DMS 273 treated with DMSO at 0.1 percent for 48 hours (cell line): ENCODE data around the gene ADAMTS8.

Source experiments
- DNase-seq: peaks from one replicate; lab custom pipeline; 2025; lab: John Stamatoyannopoulos, UW

ADAMTS8 gene

DNA sequence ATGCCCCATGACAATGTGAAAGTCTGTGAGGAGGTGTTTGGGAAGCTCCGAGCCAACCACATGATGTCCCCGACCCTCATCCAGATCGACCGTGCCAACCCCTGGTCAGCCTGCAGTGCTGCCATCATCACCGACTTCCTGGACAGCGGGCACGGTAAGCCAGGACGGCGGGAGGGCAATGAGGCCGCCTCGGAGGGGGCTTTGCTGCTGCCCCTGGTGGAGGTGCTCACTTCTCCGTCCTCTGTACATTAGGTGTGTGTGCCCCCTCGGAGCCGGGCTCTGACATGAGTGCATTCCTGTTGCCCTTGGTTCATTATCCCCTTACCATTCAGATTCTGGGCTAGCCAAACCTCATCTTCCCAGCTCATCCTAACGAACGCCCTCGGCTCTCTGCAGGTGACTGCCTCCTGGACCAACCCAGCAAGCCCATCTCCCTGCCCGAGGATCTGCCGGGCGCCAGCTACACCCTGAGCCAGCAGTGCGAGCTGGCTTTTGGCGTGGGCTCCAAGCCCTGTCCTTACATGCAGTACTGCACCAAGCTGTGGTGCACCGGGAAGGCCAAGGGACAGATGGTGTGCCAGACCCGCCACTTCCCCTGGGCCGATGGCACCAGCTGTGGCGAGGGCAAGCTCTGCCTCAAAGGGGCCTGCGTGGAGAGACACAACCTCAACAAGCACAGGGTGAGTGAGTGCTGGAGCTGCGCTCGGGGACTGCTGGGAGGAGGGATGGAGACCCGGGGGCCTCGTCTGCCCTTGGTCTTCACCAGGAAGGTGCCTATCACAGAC is 33.9 kb upstream of the ADAMTS8 start:
- DNase-seq: peak; percentile 10

DNA sequence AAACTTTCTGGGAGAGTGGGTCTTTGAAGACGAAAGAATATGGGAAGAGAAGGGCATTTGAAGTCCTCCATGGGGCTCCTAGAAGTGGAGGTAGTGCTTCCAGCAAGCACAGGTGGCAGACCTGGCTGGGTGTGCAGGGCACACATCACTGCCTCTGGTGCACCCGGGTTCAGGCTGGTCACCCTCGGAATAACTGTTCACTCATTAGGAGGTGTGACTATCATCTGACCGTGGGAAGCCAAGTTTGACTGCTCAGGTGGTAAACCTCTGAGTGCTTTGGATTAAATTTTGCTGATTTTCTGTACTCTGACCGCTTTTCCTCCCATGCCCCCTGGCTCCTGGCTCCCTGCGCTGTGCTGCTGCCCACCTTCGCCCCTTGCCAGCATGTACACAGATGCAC is 31.1 kb upstream of the ADAMTS8 start:
- no peak for DNase-seq

DNA sequence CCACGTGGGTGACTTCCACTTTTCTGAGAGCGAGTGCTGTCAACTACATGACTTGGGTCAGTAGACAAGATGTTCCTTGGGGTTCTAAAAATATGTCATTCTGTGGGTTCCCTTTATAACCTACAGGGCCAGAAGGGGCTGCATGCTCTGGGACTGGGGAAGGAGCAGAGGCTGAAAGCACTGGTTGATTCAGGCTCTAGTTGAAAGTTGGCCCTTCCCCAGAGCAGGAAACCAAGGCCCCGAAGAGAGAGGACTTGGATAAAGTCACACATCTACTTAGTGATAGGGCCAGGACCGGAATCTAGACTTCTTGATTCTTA is 30.0 kb upstream of the ADAMTS8 start:
- no peak for DNase-seq

DNA sequence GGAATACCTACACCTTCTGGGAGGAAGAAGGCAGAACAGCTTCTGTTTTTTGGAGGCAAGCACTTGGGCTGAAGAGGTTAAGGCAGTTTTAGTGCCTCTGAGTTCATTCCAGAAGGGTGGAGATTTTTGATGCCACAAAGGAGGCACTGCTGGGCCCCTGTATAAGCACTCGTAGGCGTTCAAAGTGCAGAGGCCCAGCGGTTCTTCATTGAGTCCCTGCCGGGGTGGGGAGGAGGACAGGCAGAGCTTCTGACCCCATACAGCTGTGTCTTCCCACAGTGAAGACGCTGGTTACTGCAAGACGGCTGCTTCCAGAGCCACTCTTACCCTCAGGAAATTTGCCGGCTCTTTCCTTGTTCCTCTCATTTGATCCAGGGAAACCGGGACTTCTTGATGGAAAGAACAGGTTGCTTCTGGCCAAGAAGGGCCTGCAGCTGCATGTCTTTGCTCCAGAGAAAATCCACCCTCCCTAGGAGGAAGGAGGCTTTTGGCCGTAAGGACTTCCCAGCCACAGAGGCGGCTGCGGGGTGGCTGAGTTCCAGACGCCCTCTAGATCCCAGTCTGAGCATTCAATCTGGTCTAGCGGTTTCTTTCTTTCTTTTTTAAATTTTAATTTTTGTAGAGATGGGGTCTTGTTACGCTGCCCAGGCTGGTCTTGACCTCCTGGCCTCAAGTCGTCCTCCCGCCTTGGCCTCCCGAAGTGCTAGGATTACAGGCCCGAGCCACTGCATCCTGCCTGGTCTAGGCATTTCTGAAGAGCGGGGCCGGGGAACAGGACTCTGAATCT is 29.4 kb upstream of the ADAMTS8 start:
- no peak for DNase-seq

DNA sequence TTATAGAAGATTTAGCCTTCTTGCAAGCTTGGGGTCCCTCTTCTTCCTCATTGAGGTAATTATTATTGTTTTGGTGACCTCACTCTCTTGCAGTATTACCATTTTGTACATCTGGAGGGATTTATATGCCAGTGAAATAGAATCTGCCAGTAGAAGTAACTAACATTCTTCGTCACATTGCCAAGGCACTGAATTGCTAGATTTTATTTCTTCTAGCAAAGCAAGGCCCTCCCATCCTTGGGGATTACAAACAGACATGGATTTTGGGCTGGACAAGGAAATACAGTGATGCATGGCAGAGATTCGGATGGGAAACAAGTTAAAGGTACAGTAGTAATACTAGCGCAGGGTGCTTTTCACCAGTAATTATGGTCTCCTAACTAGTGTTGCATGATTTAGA is 27.9 kb upstream of the ADAMTS8 start:
- no peak for DNase-seq

DNA sequence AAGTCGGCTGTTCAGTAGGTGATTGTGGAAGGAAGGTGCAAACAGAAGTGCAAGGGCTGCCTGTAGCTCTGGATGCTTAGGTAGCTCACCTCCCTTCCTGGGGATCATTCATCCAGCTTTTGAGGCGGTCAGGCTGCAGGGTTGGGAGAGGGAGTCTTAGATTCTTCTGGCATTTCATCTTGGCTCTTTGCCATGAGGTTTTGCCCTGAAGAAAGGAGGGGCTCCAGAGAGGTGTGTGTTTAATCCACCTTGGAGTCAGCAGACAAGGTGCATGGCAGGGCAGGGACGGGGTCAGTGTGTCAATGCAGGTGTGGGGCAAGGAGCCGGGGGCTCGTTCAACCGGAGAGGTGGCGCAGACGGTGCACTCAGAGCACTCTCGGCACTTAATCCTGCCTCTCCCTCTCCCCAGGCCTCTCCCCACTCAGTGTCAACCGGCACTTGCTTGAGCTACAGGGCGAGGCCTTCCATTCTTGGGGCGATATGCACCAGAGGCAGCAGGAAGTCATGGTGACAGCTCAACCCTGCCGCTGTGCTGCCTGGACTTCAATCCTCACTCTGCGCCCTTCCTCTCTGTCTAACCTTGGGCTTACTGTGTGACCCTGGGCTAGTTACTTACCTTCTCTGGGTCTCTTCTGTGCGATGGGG is 27.2 kb upstream of the ADAMTS8 start:
- DNase-seq: no peak

DNA sequence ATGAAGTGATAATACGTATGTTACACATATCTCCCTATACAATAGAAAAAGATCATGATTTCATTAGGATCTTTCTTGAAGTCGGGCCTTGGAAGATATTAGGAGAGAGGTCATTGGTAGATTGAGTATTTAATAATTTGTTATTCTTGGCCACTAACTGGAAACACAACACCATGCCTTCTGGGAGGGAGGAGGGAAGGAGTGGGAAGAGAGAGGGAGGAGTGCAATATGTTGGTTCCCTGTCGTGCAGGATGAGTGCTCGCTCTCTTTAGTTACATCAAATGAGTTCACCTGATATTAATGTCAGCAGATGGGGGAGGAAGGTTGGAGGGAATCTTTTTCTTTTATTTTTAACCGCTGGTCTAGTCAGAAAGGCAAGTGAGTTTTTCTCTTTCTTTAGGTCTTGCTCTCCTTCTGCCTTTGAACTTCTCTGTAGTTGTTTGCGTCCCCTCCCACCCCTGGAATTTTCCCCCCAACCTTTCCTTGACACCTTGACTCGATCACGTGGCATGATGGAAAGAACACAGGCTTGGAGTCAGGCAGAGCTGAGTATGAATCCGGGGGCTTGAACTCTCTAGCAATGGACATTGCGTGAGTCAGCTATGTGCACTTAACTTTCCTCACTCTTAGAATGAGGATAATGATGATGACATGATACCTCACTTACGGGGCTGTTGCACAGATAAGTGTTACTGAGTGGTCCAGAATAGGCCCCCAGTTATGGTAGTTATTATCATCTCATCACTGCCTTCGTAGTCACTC is 26.3 kb upstream of the ADAMTS8 start:
- no peak for DNase-seq

DNA sequence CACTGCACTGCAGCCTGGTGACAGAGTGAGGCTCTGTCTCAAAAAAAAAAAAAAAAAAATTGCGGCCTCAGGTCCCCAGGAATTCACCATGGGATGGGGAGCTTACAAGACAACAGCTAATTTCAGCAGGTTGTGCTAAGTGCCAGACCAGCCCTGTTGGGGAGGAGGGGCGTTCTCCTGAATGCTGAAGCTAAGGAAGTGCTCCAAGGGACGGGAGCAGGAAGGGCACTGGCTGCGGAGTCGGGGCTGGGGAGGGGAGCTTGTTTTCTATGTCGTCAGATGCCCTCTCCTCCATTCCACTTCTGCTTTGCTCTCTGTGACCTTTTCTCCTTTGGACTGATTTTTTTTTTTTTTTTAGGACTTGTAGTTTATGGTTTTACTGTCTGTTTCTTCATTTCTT is 24.5 kb upstream of the ADAMTS8 start:
- DNase-seq: no peak

DNA sequence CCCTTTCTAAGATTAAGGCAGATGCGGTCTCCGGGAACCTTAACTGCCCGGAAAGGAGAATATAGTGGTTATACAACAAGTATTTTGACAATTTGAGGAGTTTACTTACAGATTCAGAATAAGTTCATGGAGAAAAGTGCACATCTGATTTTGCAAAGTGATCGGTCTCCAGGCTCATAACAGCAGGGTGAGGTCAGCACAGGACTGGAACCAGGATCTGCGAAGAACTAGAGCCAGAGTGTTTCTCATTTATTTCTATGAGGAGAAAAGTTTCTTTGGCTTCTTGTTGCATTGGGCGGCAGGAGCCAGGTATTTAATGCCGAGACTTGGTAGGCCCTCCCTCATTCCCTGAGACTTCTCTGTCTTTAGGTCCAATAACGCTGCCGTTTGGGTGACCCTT is 23.8 kb upstream of the ADAMTS8 start:
- DNase-seq: no peak

DNA sequence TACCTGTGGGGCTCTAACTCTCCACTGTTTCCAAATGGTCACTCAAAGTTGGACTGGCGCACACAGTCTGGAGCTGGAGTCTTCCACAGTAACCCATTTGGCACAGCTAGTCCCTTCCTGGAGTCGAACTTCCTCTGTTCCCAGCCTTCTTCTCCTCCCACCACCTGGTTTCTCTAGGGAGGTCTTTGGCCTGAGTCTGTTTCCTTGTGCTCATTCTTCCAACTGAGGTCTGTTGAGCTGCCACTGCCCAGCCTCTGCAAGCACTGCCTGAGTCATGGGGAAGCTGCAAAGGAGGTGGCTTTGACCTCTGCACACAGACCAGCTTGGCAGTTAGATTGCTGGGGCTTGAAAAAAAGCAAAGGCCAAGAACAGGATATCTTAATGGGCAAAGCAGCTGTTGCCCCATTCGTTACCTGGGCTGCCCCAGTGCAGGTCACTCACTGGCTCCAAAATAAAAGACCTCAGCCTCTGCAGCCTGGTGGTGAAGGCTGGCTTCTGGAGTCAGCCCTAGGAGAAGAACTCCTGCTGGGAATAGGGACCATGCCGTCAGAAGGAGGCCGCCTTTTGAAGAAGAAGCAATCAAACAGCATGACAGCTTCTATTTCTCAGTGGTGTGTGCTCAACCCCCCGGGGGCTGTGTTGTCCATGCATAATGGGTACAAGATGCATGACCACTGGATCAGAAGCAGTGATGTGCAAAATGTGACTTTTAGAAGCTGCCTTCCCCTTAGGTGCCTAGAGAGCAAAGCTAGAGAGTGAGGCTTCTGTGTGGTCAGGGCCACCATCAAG is 23.0 kb upstream of the ADAMTS8 start:
- DNase-seq: no peak

DNA sequence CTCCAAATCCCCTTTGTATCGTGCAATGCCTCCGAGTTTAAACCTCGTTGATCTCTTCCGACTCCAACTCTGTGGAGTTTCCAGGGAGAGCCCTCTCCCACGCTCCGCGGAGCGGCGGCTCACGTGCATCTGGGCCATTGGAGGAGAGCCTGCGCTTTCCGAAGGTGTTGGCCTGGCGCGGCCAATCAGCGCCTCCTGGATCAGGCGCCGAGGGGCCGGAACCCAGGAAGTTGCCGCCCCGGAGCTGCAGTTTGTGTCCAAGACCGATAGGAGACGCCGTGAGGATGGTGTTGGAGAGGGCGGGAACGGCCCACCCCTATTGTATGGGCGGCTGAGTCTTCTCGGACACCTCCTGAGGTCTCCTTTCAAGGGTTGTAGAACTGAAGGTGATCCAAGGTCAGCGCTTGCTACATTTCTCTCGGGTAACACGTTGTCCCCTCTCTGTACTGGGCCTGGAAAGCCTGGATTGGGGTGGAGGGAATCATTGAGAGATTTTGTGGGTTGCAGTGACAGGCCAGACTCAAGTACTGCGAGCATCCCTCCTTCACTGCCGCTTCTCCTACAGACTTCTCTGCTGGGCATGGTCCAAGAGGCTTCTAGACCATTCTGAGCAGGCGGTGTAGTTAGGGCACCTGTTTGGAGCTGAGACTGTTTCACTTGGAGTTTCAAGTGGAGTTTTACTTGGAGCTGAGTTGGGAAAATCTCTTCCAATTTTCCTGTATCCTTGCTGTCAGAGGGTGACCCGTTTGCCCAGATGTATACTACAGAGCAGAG is 21.8 kb upstream of the ADAMTS8 start:
- DNase-seq: no peak

DNA sequence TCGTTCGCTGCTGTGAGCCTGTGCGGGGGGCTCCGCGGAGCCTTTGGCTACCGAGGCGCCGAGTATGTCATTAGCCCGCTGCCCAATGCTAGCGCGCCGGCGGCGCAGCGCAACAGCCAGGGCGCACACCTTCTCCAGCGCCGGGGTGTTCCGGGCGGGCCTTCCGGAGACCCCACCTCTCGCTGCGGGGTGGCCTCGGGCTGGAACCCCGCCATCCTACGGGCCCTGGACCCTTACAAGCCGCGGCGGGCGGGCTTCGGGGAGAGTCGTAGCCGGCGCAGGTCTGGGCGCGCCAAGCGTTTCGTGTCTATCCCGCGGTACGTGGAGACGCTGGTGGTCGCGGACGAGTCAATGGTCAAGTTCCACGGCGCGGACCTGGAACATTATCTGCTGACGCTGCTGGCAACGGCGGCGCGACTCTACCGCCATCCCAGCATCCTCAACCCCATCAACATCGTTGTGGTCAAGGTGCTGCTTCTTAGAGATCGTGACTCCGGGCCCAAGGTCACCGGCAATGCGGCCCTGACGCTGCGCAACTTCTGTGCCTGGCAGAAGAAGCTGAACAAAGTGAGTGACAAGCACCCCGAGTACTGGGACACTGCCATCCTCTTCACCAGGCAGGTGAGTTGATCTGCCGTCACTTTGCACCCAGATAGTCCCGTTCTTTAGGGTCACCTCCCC is 21.0 kb upstream of the ADAMTS8 start:
- DNase-seq: no peak

DNA sequence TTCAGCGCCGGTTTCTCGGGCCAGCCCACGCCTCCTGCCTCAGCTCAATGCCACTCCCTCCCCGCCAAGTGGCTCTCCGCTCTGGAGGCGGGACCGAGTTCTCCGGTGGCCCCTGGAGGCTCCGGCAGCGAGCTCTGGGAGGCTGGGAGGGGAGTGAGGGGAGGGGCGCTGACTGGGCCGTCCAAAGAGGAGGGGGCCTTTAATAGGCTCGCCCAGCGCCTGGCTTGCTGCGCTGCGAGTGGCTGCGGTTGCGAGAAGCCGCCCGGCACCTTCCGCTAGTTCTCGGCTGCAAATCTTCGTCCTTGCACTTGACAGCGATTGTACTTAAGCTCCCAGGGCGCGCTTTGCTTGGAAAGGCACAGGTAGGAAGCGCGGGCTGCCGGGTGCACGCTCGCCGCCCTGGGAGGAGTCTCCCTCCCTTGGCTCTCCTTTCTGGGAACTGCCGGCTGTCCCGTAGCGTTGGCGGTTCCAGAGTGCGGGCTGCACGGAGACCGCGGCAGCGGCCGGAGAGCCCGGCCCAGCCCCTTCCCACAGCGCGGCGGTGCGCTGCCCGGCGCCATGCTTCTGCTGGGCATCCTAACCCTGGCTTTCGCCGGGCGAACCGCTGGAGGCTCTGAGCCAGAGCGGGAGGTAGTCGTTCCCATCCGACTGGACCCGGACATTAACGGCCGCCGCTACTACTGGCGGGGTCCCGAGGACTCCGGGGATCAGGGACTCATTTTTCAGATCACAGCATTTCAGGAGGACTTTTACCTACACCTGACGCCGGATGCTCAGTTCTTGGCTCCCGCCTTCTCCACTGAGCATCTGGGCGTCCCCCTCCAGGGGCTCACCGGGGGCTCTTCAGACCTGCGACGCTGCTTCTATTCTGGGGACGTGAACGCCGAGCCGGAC is 20.3 kb upstream of the ADAMTS8 start, which contains the start of gene ADAMTS15:
ADAMTS15 (plus strand) TSS at position 230 of the 894 bp plus-strand sequence; CDS start at position 559, 329 bp downstream.
- peak; percentile 65 for DNase-seq

DNA sequence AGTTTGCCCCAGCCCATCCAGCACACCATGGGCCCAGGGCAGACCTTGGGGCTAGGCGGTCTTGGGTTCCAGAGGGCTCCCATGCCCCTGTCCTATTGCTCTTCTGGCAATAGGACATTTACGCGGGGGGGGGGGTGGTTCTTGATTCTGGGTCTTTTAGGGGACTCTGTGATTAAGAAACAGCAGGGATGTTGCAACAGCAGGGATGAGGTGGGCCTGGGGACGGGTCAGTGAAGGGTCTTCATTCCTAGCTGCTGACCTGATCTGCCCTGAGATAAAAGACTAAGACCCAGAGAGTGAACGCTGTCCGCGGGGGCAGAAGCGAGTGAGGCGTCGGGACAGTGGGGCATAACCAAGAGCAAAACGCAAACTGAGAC is 19.6 kb upstream of the ADAMTS8 start:
- no peak for DNase-seq

DNA sequence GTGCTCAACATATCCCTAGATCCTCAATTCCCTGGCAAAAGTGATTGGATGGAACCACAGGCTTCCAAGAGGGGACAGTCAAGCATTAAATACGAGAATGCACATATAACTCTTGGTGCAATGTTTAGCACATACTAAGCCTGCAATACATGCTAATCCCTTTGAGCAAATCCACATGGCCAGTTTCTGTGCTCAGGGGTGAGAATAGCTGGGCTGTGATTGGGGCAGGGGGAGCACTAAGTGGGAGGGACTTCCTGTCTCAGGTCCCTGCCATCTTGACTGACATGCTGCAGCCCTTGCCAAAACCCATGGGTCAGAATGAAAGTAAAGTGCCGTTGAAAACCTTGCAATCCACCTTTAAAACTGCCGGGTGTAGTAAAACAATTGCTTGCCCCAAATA is 17.4 kb upstream of the ADAMTS8 start:
- no peak for DNase-seq

DNA sequence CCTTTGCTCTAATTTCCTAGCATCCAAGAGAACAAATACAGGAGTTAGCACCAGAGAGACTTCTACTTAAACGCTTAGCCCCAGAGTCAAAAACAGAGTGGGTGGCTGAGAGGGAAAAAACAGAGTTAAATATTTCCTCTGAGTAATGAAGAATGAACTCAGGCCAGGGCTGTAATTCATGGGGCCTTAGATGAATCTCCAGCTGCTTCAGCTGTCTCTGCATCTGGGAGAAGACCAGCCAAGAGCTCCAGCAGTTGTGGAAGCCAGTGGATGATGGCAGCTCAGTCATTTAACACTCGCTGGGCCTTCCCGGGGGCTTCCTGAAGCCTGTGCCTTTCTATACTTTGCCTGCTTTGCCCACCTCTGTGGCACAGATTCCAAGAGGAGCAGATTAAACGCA is 14.3 kb upstream of the ADAMTS8 start:
- no peak for DNase-seq

DNA sequence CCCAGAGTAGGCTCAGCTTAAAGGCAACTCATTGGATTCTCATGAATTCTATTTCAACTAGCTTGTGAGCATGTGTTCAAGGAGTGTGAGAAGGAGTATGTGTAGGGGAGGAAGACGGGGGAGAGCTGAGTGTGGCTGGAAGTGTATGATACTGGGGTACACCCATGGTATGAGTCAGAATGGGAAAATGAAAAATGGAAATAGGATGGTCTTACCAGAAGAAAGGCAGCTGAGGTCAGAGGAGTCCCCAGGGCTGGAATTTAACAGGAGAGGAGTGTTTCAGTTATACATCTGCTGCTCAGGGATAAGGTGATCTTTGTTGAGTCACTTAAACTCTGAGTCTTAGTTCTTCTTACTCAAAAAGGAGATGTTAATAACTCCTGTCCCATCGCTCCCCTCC is 13.3 kb upstream of the ADAMTS8 start:
- DNase-seq: no peak

DNA sequence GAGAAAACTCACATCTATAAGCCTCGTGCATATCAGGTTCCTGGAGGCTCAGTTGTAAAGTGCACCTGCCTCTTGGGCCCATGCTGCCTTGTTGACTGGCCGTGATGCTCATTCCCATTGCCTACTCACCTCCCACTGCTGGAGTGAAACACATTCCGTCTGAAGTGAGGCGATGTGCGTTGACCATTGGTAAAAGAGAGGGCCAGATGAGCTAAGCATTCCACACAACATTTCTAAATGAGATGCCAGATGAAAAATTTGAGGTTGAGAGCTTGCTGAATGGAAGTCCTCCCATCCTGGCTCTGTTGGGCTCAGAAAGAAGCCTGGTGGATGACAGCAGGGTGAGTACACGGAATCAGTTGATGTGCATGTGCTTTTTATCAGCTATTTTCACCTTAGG is 11.5 kb upstream of the ADAMTS8 start:
- no peak for DNase-seq

DNA sequence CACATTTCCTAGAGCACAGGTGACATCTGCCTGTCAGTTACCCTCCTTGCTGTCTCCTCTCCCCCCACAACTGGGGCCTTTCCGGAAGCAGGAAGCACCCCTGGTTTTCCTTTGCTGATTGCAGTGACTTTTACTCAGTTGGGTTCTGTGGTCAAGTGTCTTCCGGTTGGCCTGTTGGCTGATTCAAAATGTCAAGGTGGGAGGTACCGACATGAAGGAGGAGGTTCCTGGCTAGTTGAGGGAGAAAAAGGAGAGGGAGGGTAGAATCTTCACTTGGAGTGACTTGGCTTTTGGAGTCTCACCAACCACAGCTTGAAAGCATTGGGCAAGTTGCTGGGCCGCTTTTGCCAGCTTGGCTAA is 10.7 kb upstream of the ADAMTS8 start:
- DNase-seq: no peak
